ENCODE results near the gene CCR7.
"Not testable (repeated sequence)": the region's sequence is repeated elsewhere in the genome, so short reads cannot be mapped to it uniquely, and the experiment has no call there.

Gene CCR7

DNA sequence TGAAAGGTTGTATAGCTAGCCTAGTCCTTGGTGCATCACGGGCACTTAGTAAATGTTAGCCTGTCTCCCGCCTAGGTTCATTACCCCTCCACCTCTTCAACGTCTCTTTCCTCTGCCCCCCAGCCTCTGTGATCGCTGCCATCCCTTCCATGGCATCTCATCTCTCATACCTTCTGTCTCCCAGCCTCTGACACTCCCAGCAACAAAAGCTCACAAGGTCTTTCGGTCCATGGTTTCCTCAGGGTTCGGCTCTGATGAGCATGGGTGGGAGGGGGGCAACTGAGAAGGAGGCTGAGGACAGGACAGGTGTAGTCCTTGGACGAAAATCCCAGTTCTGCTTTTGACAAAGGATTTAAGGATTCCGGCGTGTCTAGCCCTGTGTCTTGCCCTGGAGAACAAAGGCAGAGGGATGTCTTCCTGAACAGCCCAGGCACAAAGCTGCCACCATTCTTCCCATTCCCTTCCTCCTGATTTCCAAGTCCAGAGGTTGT lies 16.7 kb downstream of the CCR7 start:
- FAIRE-seq, result no peak

GRCh38 chr17:40547785-40548478 lies 17.3 kb downstream of the CCR7 start:
- no peak for FAIRE-seq

DNA sequence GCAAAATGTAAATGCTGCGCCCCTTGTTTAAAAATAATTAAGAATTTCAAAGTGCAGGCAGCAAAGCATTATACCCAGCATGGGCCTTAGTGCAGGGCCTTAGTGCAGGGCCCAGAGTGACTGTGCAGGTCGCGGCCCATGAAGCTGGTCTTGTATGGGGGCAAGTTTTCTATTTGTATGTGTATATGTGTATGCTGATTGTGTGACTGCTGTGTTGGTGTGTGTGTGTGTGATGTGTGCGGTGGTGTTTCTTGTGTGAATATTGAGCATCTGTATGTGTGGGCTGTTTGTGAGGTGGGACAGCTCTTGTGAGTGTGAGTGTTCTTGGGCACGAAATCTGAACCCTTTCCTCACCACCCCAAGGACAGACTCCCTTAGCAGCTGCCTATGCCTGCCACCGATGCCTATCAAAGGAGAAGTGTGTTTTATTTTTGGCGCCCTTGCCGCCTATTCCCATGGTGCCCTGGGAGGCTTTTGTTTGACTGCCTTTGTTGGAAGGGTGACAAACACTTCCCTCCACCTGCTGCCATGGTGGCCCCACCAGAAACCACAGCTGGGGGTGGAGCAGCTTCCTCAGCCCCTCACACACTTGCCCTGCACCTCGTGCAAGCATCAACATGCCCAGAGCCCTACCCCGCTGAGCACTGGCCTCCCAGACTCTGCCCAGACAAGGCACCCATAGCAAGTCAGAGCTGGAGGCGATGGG lies 18.0 kb downstream of the CCR7 start:
- FAIRE-seq, result no peak

DNA sequence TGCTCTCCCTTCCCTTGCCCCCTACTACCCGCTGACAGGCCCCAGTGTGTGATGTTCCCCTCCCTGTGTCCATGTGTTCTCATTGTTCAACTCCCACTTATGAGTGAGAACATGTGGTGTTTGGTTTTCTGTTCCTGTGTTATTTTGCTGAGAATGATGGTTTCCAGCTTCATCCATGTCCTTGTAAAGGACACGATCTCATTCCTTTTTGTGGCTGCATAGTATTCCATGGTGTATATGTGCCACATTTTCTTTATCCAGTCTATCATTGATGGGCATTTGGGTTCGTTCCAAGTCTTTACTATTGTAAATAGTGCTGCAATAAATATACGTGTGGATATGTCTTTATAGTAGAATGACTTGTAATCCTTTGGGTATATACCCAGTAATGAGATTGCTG lies 18.8 kb downstream of the CCR7 start:
- FAIRE-seq, result not testable (repeated sequence)

DNA sequence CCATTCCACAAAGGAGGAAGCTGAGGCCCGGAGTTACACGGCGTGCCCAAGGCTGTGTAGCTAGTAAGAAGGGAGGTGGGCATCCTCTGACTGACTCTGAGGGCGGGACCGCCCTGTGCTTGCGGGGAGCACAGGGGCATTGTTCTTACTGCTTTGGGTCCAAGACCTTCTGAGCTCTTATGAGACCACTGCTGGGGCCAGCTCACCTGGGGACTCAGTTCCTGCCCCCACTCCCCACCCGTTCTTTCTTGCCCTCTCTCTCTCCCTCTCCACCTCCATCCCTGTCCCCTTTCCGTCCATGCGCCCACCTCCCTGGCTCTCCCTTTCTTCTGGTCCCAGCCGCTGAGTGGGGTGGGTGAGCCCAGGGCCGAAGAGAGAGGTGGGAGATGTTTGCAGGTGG lies 19.6 kb downstream of the CCR7 start:
- FAIRE-seq, result no peak

DNA sequence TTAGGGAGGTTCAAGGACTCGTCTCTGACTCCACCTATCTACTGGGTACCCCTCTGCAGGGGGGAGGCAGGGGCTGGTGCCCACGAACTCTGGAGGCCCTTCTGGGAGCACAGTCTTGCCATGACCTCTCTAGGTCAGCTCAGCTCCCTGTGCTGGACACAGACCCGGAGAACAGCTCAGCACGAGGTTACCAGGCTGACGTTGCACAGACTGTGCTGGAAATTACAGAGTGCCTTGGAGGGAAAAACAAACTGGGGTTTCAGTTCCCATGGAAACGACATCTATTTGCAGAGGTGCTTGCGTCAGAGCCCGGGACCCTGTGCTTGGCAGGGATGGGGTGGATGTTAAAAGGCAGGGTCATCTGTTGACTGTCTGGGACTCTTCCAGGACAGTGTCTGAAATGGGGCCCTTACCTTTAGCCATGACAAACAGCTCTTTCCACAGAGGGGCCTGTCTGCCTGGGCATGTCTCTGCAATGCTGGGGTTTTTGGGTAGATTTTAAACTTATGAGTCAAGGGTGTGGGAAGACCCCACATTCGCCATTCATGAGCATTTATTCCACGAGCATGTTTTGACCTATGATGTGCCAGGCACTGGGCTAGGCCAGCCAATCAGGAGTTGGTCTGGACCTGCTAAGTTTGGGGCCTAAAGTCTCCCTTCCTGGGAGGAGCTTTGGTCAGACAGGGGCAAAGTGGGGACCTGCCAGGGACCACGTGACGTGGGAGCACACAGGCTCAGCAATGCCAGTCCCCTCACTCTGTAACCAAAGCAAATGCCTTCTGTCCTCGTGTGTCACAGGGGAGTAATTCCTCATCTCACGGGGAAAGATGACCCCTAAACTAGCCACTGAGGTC lies 22.5 kb downstream of the CCR7 start:
- no peak for FAIRE-seq

DNA sequence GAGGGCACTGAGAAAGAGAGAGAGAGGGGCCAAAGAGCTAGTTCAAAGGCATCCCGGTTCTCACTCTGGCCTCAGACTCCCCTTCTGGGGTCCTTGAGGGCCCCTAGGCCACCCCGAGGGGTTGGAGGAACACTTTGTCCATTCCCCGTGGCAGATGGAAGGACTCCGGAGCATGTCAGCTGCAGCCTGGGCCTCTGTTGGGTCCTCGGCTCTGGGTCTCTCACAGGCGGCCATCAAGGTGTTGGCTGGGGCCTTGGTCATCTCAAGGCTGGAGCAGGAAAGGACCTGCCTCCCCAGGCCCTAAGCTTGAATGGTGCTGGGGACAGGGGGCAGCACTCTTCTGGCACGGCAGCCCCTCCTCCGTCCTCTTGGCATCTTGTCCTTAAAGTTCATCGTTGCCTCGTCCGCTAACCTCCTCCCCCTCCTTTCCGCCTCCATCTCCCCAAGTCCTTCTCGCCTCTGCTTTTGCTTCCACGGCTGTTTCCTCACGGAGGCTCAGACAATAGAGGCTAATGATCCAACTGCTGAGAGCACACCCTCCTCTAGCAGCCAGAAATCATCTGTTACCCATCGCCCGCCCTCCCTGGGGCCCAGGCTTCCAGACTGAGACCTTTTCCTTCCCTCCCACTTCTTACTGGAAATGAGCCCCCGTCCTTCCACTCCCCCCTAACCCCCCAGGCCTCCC lies 23.3 kb downstream of the CCR7 start:
- no peak for FAIRE-seq

DNA sequence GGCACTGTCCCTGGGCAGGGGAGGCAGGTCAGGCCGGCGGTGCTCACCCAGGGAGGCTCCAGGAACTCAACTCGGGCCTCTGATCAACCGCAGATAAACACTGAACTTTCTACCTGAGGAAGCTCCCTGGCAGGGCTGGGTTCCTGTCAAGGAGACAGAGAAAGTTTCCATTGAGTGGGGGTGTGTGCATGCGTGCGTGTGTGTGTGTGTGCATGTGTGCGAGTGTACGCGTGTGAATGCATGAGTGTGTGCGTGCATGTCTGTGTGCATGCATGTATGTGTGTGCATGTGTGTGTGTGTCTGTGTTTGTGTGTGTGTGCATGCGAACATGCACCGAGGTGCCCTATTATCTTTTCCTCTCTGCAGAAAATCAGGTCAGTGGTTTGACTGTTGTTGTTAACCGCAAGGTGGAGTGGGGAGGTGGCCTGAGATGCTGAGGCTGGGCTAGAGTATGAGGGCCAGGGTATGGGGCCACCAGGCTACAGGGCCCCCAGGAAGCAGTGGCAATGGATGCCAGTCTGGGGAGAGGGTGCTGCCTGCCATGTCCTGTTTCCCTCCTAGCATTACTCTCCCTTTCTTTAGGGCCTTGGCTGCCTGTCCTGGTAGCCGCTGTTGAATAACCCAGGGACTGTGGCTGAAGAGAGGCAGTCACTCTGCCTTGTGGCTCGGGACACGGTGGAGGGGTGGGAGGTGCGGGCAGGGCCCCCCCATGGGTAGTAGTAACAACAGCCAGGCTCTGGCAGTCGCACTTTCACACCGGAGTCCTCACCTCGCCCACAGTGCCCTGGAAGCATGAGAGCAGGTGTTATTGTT lies 24.0 kb downstream of the CCR7 start:
- FAIRE-seq, result no peak

- FAIRE-seq, result no peak
Measured at GRCh38 chr17:40540448-40540847, 24.8 kb downstream of the CCR7 start.

GRCh38 chr17:40539711-40540411 lies 25.4 kb downstream of the CCR7 start:
- FAIRE-seq, result no peak

GRCh38 chr17:40538936-40539705 lies 26.2 kb downstream of the CCR7 start:
- FAIRE-seq, result no peak

DNA sequence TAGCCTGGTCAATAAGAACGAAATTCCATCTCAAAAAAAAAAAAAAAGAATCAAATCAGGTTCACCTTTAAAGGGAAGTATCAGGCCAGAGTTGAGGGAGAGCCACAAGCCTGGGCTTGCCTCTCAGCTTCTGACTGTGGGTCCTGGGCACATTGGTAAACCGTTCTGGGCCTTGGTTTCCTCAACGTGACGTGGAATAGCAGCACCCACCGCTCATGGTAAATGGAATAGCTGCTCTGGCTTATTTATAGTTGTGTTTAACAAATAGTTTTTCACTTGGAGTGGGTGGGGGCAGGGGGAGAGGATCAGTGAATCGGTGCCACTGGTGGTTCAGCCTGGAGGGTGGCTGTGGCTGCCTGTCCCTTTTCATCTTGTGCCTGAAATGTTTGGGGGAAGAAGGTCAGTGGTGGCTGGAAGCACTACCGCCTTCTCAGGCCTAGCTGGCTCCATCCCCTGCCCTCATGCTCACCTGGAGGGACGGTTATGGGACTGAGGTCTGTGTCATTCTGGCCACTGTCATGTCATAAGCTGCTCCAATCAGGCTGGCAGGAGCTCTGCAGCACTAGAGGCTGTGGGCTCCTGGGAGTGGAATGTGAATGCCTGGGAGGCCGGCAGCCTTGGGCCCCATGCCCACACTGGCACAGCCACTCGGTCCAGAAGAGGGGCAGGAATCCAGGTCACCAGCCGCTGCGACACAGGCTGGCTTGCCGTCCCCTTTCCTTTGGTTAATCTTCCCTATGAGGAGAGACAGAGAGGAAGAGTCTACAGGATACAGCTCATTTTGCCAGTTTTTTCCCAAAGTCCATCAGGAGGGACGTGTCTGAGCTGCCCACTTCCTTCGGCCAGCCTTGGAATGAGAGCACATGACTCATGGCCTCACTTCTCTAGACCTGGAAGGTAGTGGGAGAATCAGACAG lies 27.0 kb downstream of the CCR7 start:
- no peak for FAIRE-seq

- no peak for FAIRE-seq
Measured at GRCh38 chr17:40536295-40537171, 28.7 kb downstream of the CCR7 start.

DNA sequence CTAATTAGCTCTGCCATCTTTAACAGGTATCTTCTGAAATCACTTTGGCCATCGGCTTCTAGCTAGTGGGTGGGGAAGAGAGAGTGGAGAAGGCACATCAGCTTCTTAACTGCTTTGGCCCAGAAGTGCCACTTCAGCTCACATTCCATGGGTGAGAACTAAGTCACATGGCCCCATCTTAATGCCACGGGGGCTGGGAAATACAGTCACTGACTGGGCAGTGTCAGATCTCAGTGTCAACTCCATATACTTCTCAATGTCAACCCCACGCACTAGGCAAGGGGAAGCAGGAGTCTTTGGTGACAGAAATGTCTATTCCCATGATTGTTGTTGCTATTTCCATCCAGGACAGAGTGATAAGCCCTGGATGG lies 29.4 kb downstream of the CCR7 start:
- no peak for FAIRE-seq

GRCh38 chr17:40535438-40535837 lies 29.8 kb downstream of the CCR7 start:
- FAIRE-seq, result no peak

GRCh38 chr17:40534371-40535189 lies 30.7 kb downstream of the CCR7 start:
- no peak for FAIRE-seq

- FAIRE-seq, result no peak
Measured at GRCh38 chr17:40533896-40534295, 31.4 kb downstream of the CCR7 start.
